ENCODE data around the gene ATP13A5.

Gene ATP13A5

DNA sequence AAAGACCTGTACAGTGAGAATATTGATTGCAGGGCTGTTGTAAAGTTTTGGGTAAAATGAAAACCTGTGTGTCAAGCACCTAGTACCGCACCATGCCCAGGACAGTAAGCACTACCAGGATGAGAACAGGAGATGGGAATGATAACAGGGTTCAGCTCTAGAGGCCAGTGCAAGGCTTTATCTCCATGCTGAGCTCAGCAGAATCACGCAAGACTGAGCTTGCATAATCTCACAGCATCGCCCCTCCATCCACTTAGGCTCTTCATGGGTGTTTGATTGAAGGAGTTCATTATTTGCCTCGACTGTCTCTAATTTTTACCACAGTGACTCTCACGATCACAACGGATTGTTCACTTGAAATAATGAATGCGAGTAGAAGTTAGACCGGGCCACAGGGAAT lies 2.9 kb downstream of the ATP13A5 start:
- TF ChIP-seq, protein P1, sequence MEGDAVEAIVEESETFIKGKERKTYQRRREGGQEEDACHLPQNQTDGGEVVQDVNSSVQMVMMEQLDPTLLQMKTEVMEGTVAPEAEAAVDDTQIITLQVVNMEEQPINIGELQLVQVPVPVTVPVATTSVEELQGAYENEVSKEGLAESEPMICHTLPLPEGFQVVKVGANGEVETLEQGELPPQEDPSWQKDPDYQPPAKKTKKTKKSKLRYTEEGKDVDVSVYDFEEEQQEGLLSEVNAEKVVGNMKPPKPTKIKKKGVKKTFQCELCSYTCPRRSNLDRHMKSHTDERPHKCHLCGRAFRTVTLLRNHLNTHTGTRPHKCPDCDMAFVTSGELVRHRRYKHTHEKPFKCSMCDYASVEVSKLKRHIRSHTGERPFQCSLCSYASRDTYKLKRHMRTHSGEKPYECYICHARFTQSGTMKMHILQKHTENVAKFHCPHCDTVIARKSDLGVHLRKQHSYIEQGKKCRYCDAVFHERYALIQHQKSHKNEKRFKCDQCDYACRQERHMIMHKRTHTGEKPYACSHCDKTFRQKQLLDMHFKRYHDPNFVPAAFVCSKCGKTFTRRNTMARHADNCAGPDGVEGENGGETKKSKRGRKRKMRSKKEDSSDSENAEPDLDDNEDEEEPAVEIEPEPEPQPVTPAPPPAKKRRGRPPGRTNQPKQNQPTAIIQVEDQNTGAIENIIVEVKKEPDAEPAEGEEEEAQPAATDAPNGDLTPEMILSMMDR (IDR thresholded peaks at IDR 0.05; ENCODE audit: low read depth, low read length), result no peak
- no peak overlapping the region for H3K4me3 ChIP-seq (replicated peaks in 1 of 2; ENCODE audit: low read depth in 2 of 2, low read length in 2 of 2)
- no peak for DNase-seq (ENCODE audit: low read depth in 2 of 2)

DNA sequence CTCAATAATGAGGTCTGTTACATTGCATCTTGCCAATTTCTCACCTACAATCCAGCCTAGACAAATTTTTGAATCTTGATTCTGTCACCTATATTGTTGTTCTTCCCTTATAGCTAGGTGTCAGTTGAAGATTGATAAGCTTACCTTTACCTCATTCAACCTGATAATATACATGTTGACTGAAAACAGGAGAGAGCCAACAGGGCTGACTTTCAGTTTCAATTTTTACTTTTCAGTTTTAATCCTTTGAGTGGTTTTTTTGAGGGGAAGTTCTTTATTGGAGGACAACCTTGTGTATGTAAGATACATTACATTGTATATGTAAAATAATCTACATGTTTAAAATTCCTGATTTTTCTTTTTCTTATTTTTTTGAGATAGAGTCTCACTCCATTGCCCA lies 5.8 kb downstream of the ATP13A5 start:
- no peak overlapping the region for H3K4me3 ChIP-seq (replicated peaks in 1 of 2; ENCODE audit: low read depth in 2 of 2, low read length in 2 of 2)
- no peak for DNase-seq (ENCODE audit: low read depth in 2 of 2)
- TF ChIP-seq, protein P1 (IDR thresholded peaks at IDR 0.05; ENCODE audit: low read depth, low read length), result no peak

DNA sequence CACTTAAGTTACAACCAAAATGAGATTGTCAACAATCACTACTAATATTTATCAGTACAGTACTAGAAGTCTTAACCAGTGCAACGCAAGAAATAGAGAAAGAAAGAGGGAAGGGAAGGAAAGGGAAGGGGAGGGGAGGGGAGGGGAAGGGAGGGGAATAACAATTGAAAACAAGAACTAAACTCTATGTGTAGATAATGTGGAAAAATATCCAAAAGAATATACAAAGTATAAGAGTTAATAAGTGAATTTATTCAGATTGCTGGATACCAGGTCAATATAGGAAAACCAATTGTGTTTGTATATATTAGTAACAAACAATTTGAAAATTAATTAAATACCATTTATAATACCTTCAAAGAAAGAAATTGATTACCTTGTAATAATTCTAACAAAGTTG lies 10.7 kb downstream of the ATP13A5 start:
- TF ChIP-seq, protein P1 (IDR thresholded peaks at IDR 0.05; ENCODE audit: low read depth, low read length), result no peak
- no peak overlapping the region for H3K4me3 ChIP-seq (replicated peaks in 1 of 2; ENCODE audit: low read depth in 2 of 2, low read length in 2 of 2)

DNA sequence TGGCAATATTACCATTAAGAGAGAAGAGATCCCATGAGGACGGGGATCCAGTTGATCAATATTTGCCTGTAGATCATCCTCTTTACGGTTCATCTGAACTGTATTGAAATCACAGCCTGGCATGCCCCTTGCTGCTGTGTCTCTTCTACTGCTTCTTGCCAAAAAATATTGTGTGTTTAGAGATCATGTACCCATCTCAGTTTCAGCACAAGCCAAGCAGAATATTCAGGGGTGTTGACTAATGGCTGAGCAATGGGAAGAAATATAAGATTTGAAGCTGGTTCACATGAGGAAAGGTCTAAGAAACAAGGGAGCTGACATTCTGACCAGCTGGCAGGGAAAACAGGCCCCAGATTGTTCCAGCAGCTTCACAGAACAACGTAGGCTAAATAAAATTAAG lies 21.3 kb downstream of the ATP13A5 start:
- no peak for DNase-seq (ENCODE audit: low read depth in 2 of 2)
- no peak overlapping the region for H3K4me3 ChIP-seq (replicated peaks in 1 of 2; ENCODE audit: low read depth in 2 of 2, low read length in 2 of 2)
- TF ChIP-seq, protein P1 (IDR thresholded peaks at IDR 0.05; ENCODE audit: low read depth, low read length), result no peak

More for the DNA sequence above, 10.7 kb downstream of the ATP13A5 start:
- no peak for DNase-seq (ENCODE audit: low read depth in 2 of 2)

DNA sequence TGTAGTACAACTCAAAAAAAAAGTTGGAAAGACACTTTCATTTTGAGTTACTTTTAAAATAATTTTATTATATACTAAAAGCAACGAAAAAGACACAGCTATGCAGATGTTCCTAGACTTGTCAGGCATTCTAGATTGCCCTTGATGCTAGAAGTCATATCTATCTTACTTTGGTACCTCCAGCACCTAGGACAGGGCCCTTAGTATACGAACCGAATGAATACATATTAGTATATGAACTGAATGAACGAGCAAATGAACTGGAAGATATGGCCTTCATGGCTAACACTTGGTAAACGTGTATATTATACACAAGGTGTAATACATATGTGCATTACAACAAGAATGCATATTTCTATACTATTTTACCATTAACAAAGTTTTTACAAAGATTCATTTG lies 24.1 kb downstream of the ATP13A5 start:
- no peak for DNase-seq (ENCODE audit: low read depth in 2 of 2)
- H3K4me3 ChIP-seq (replicated peaks in 1 of 2; ENCODE audit: low read depth in 2 of 2, low read length in 2 of 2), result no peak overlapping the region
- TF ChIP-seq, protein P1 (IDR thresholded peaks at IDR 0.05; ENCODE audit: low read depth, low read length), result no peak

DNA sequence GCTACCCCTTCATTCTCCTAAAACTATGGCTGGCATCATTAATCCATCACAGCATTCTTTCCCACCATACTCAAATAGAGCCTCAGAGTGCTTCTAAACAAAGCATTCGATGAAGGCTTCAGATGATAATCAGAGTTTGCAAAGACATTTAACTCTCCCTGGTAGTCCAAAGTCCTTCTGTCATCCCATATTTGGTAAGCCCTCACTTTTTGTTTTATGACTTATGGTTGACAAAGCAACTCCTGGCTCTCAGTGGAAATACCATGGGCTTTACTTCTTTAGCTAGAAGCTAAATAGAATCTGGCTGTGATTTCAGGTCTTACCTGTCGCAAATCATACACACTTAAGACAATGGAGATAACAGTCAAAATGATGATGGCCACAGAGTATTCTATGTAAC lies 27.8 kb downstream of the ATP13A5 start:
- no peak overlapping the region for H3K4me3 ChIP-seq (replicated peaks in 1 of 2; ENCODE audit: low read depth in 2 of 2, low read length in 2 of 2)
- TF ChIP-seq, protein P1 (IDR thresholded peaks at IDR 0.05; ENCODE audit: low read depth, low read length), result no peak
- no peak for DNase-seq (ENCODE audit: low read depth in 2 of 2)

DNA sequence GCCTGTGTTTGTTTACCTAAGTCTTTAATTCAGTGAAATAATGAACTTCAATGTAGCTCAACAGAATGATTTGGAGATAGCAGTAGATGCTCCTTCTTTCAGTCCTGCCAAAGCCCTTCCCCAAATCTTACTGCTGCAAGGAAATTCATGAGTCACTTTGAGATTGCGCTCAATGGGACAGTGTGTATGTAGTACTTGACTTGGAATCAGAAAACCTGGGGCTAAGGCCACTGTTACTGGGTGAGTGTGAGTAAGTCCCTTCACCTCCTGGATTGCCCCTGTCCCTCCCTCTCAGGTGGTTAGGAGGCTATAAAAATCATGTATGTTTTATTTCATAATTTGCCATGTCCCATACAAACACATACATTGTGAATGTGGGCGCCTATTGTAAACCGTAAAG lies 29.9 kb downstream of the ATP13A5 start:
- H3K4me3 ChIP-seq (replicated peaks in 1 of 2; ENCODE audit: low read depth in 2 of 2, low read length in 2 of 2), result no peak overlapping the region
- TF ChIP-seq, protein P1 (IDR thresholded peaks at IDR 0.05; ENCODE audit: low read depth, low read length), result no peak
- DNase-seq (ENCODE audit: low read depth in 2 of 2), result no peak

All from cardiac fibroblast (primary cell).